Smooth muscle cell (in vitro differentiated cells): ENCODE data around the gene LGALS4. TPM values are rescaled to one million over a fixed set of nuclear protein-coding genes. Genes with fewer than 3 reads are reported as not detected.
A peak's percentile ranks its signal among the peaks of the same experiment; 100 is the strongest.

ENCODE experiments used
- DNase-seq: peaks from one replicate; lab custom pipeline; 2025; ENCODE audit not compliant: unreplicated experiment; lab: John Stamatoyannopoulos, UW
- H2AFZ ChIP-seq: fragments of 200-600 bp; sonication (generic); 2 replicates; pipeline ENCODE4 v1.6.0; 2016; ENCODE audit warnings: antibody characterized with exemption, low read depth, mild to moderate bottlenecking
- H3F3A ChIP-seq: fragments of 200-600 bp; sonication (generic); 2 replicates; pipeline ENCODE4 v1.6.0; 2017; ENCODE audit warnings: antibody characterized with exemption, low read depth
- H3K27ac ChIP-seq: fragments of 200-600 bp; sonication (generic); 2 replicates; pipeline ENCODE4 v1.5.1; 2016; ENCODE audit warnings: low read depth, mild to moderate bottlenecking
- H3K27me3 ChIP-seq: fragments of 200-600 bp; sonication (generic); 2 replicates; pipeline ENCODE4 v1.6.1; 2016; ENCODE audit warnings: low read depth, mild to moderate bottlenecking
- H3K36me3 ChIP-seq: fragments of 200-600 bp; sonication (generic); 2 replicates; pipeline ENCODE4 v1.5.1; 2016; ENCODE audit warnings: low read depth
- H3K4me1 ChIP-seq: fragments of 200-600 bp; sonication (generic); 2 replicates; pipeline ENCODE4 v1.5.1; 2016; ENCODE audit warnings: low read depth
- H3K4me2 ChIP-seq: fragments of 200-600 bp; sonication (generic); 2 replicates; pipeline ENCODE4 v1.6.0; 2016; ENCODE audit warnings: mild to moderate bottlenecking
- H3K4me3 ChIP-seq: fragments of 200-600 bp; sonication (generic); 2 replicates; pipeline ENCODE4 v1.5.1; 2016; ENCODE audit warnings: mild to moderate bottlenecking
- H3K79me2 ChIP-seq: fragments of 200-600 bp; sonication (generic); 2 replicates; pipeline ENCODE4 v1.6.0; 2016; ENCODE audit warnings: low read depth, mild to moderate bottlenecking
- H3K9ac ChIP-seq: fragments of 200-600 bp; sonication (generic); 2 replicates; pipeline ENCODE4 v1.6.0; 2016; ENCODE audit warnings: low read depth
- H3K9me3 ChIP-seq: fragments of 200-600 bp; sonication (generic); replicated peaks from 2 replicates; pipeline ENCODE4 v1.5.1; 2016; ENCODE audit warnings: low read depth
- H4K20me1 ChIP-seq: fragments of 200-600 bp; sonication (generic); 2 replicates; pipeline ENCODE4 v1.6.0; 2016; ENCODE audit warnings: low read depth
- WGBS: methylation state at CpG from one replicate; pipeline ENCODE4 v1.1.7; 2016; ENCODE audit warnings: low lambda C conversion rate; 5-methylcytosine and 5-hydroxymethylcytosine counted together
- polyA plus RNA-seq: library from polyadenylated mRNA; unstranded; fragments of >200 nt; fragmentation: Nextera tagmentation; extraction: Ambion mirVana; gene quantifications from 2 replicates; pipeline ENCODE4 v1.2.1, GENCODE V29; 2016
- total RNA-seq: library from RNA; depleted of rRNA; stranded (reverse); fragments of >200 nt; gene quantifications from 2 replicates; pipeline ENCODE4 v1.2.3, GENCODE V29; 2014
- TF ChIP-seq, protein P1 (sequence below): fragments of 200-600 bp; sonication (generic); IDR thresholded peaks from 2 replicates; pipeline ENCODE4 v1.5.1; 2017; ENCODE audit warnings: borderline replicate concordance, mild to moderate bottlenecking, antibody characterized with exemption; ENCODE audit not compliant: insufficient read depth, poor library complexity, severe bottlenecking

Gene LGALS4
- total and polyA plus RNA-seq, 2 experiments from 2014 or later = 2.4 TPM; not detected in 1

DNA sequence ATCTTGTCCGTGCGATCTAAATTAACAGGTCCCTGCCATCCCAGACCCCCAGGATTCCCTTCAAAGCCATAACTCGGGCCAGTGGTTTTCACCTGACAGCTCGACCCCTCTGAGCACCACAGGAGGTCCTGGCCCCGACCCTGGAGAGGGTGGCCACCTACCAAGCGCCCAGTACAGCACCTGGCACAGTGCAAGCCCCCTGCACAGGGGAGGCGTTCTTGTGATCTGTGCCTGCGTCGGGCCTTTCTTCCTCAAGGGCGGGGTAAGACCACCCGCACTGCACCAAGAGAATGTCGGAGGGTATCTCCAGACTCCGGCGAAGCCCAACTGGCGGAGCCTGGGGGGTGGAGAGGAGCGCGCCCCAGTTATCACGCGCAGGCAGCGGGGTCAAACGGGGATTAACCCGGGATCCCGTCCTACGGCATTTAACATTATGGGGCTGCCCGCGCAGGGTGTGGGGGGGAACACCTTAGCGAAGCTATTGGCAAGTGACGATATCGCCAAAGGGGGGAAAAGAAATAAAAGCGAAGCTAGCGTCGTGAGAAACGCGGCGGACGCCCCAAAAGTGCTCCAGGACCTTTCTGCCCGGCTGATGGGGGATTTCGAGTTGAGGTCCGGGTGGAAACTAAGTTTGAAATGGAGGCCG lies 38.4 kb upstream of the LGALS4 start:
- TF ChIP-seq, protein P1, sequence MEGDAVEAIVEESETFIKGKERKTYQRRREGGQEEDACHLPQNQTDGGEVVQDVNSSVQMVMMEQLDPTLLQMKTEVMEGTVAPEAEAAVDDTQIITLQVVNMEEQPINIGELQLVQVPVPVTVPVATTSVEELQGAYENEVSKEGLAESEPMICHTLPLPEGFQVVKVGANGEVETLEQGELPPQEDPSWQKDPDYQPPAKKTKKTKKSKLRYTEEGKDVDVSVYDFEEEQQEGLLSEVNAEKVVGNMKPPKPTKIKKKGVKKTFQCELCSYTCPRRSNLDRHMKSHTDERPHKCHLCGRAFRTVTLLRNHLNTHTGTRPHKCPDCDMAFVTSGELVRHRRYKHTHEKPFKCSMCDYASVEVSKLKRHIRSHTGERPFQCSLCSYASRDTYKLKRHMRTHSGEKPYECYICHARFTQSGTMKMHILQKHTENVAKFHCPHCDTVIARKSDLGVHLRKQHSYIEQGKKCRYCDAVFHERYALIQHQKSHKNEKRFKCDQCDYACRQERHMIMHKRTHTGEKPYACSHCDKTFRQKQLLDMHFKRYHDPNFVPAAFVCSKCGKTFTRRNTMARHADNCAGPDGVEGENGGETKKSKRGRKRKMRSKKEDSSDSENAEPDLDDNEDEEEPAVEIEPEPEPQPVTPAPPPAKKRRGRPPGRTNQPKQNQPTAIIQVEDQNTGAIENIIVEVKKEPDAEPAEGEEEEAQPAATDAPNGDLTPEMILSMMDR = no peak
- Histone ChIP-seq H3K36me3 (peaks cover 8% of the 10 kb centered on the region), H3K9me3 (no peaks in the 10 kb centered on the region), H3K9ac (peak overlapping the region; percentile 72), H3K79me2 (peaks cover 29% of the 10 kb centered on the region), H3K4me3 (peak overlapping the region; percentile 52), H3K4me2 (peak overlapping the region; percentile 85), H3K27me3 (no peaks in the 10 kb centered on the region), H4K20me1 (peaks cover 31% of the 10 kb centered on the region), H2AFZ (no peak overlapping the region), H3K4me1 (peaks cover 16% of the 10 kb centered on the region), H3K27ac (peak overlapping the region; percentile 93), H3F3A (peaks cover 10% of the 10 kb centered on the region)
- WGBS = 34% methylated on average over 40 of the region's 40 CpGs
- no peak for DNase-seq

DNA sequence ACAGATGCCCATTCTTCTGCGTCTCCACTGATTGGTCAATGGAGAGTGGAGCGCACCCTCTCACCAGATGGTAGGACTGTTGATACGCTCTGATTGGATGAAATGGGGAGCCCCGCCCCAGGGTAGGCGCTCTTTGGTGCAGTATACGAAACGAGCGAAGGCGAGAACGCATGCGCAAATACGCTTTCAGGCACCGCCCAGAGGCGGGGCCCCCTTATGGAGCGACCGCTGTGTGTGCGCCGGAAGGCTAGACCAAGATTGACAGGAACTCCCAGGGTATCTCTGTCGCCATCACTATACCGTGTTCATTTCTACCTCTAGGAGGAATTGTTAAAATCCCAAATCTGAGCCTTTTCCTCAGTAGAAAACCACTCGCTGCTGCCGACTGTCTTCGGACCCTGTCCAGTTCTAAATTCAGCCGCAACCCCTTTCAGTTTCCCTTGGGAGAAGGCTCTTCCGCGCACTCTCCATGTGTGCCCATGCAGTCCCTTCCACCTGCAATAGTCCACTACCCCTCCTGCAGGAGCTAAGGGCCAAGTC lies 37.8 kb upstream of the LGALS4 start:
- 1% methylated on average over 26 of the region's 26 CpGs for WGBS
- Histone ChIP-seq H3K9me3 (no peaks in the 10 kb centered on the region), H3K79me2 (peaks cover 35% of the 10 kb centered on the region), H3K4me3 (peak overlapping the region; percentile 52), H3K27me3 (no peaks in the 10 kb centered on the region), H3K36me3 (peaks cover 11% of the 10 kb centered on the region), H2AFZ (no peak overlapping the region), H3K4me2 (peak overlapping the region; percentile 85), H3K9ac (peak overlapping the region; percentile 72), H3K27ac (peak overlapping the region; percentile 93), H4K20me1 (peaks cover 37% of the 10 kb centered on the region), H3K4me1 (peaks cover 16% of the 10 kb centered on the region), H3F3A (peaks cover 12% of the 10 kb centered on the region)
- DNase-seq = peak; percentile 99
- TF ChIP-seq, protein P1 = no peak

DNA sequence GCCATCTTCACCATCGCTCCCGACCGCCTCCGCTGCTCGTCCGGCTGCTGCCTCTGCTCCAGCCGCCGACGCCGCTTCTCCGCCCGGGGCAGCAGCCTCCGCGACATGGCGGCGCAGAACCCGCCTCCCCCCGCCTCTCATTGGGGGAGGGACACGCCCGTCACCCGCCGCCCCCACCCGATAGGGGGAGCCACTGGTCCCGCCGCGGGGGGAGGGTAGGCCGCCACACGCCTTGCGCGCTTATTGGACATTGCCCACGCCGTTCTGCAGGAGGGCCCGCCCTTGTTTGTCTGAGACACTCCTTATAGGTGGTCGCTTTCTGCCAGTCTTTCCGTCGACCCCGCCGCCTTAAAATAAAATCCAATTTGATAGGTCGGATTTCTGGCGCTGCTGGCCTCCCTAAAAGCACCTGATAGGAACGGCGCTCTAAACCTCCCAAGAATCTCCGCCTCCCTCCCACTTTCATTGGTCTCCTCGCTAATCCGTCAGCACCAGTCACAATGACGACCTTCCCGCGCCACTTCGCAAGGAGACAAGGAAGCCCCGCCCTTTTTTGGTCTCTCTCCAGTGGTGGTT lies 37.2 kb upstream of the LGALS4 start, which contains the start of gene HNRNPL:
HNRNPL (minus strand) TSS at position 127 of the 576 bp plus-strand sequence; CDS start at position 107, 20 bp downstream.
- H2AFZ ChIP-seq = no peak within 1 kb of the TSS
- H3K79me2 ChIP-seq = peaks cover 41% of the 10 kb centered on the region
- H4K20me1 ChIP-seq = peaks cover 42% of the 10 kb centered on the region
- H3K27me3 ChIP-seq = no peaks in the 10 kb centered on the region
- peak within 1 kb of the TSS; percentile 100 for H3K27ac ChIP-seq
- H3K36me3 ChIP-seq = peaks cover 16% of the 10 kb centered on the region
- no peaks in the 10 kb centered on the region for H3K9me3 ChIP-seq
- DNase-seq = peak; percentile 99
- H3K9ac ChIP-seq = peak within 1 kb of the TSS; percentile 99
- H3F3A ChIP-seq = peaks cover 16% of the 10 kb centered on the region
- H3K4me2 ChIP-seq = peak within 1 kb of the TSS; percentile 95
- peak within 1 kb of the TSS; percentile 98 for H3K4me3 ChIP-seq
- TF ChIP-seq, protein P1 = peak; percentile 45
- WGBS = under 1% methylated on average over 49 of the region's 50 CpGs
- peaks cover 16% of the 10 kb centered on the region for H3K4me1 ChIP-seq
